Pancreas (tissue), 10 donors: ENCODE results near the gene KLHL5. TPM values are rescaled to one million over a fixed set of nuclear protein-coding genes. Genes with fewer than 3 reads are reported as not detected.

Source experiments
- ATAC-seq, 4 donors: fragments of 200-7000 bp; cut with Tn5 transposase; one replicate each; pipeline versions ENCODE4 v1.8.0 to v1.9.1; 2020; ENCODE audit warnings: mild to moderate bottlenecking in 4 of 4, moderate library complexity in 4 of 4
- DNase-seq, 6 donors: peaks; one replicate each; pipeline ENCODE4 v3.0.0-alpha.2; 2020
- FAIRE-seq: peaks from 2 replicates; lab custom pipeline; 2012; peaks lifted over from hg19 to GRCh38; lab: Jason Lieb, UNC
- H3K27ac ChIP-seq, 4 donors: fragments of 200-600 bp; sonication (generic); 1 replicate in 3 of 4; 2 replicates in 1 of 4; pipeline versions ENCODE4 v1.5.0 to v1.8.0; 2020
- H3K27me3 ChIP-seq, 4 donors: fragments of 200-600 bp; one replicate each; pipeline ENCODE4 v1.8.0; 2021
- H3K36me3 ChIP-seq, 3 donors: fragments of 200-600 bp; sonication (generic) in 1 of 3; one replicate each; pipeline versions ENCODE4 v1.5.0 to v1.8.0; 2020 to 2021
- H3K4me1 ChIP-seq, 3 donors: fragments of 200-600 bp; one replicate each; pipeline ENCODE4 v1.8.0; 2021
- H3K4me3 ChIP-seq, 4 donors: fragments of 200-600 bp; sonication (generic) in 2 of 4; one replicate each; pipeline versions ENCODE4 v1.5.0 to v1.8.0; 2020 to 2021
- H3K9me3 ChIP-seq, 4 donors: fragments of 200-600 bp; one replicate each; pipeline ENCODE4 v1.8.0; 2021
- WGBS, 2 donors: extraction: QIAGEN DNeasy Blood & Tissue Kit; methylation state at CpG; one replicate each; pipeline ENCODE4 v1.1.7; 2013; 5-methylcytosine and 5-hydroxymethylcytosine counted together
- intact Hi-C, 3 donors: fragments of 100-400 bp; cut with DNase I; formaldehyde crosslinking; loops; one replicate each; pipeline versions ENCODE4 v1.11.1 to v1.14.2; 2022
- polyA plus RNA-seq, 2 donors: library from polyadenylated mRNA; stranded (reverse); fragments of 200-250 nt; gene quantifications; one replicate each; pipeline ENCODE4 v1.2.3, GENCODE V29; 2013
- total RNA-seq, 6 donors: library from RNA; stranded (reverse); fragmentation: NEBNext Ultra II Directional in 4 of 6; extraction: Animal tissue kit (Norgen Biotek cat#: 25700) in 4 of 6; gene quantifications; one replicate each; pipeline versions ENCODE4 v1.2.1 to v1.2.4, GENCODE V29; 2021 to 2023
- TF ChIP-seq, protein P1 (sequence below), 4 donors: fragments of 200-600 bp; sonication (generic) in 3 of 4; IDR thresholded peaks; one replicate each; pipeline versions ENCODE4 v1.5.0 to v1.8.0; 2021; ENCODE audit warnings: antibody characterized with exemption in 4 of 4
- donor health status: healthy with polysubstance abuse.
- donor health status: DM: no; HTN: no; CAD: no; lungs with moderate emphysema.
- donor health status: DM: no; HTN: no; CAD: no.
- donor health status: control.
- donor health status: control.
- donor health status: Bipolar disorder and iron deficiency.
- donor health status: DM: yes; HTN: yes; CAD: no.
- donor health status: DM: no; HTN: no; CAD: no.
- donor health status: DM: no; HTN: no; CAD: no.
- donor health status: DM: yes; HTN: yes; CAD: no.

Gene KLHL5
- total and polyA plus RNA-seq, 8 donors, result 5.3 to 34.6 (median 9.3) TPM

DNA sequence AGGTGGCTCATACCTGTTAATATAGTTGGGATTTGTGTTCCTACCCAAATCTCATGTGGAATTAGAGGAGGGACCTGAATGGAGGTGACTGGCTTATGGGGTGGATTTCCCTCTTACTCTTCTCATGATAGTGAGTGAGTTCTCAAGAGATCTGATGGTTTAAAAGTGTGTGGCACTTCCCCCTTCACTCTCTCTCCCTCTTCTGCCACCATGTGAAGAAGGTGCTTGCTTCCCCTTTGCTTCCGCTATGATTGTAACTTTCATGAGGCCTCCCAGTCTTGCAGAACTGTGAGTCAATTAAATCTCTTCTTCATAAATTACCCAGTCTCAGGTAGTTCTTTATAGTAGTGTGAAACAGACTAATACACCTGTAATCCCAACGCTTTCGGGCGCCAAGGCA is 92.0 kb downstream of the KLHL5 start:
- no peaks in the 10 kb centered on the region for H3K27me3 ChIP-seq
- TF ChIP-seq, protein P1, sequence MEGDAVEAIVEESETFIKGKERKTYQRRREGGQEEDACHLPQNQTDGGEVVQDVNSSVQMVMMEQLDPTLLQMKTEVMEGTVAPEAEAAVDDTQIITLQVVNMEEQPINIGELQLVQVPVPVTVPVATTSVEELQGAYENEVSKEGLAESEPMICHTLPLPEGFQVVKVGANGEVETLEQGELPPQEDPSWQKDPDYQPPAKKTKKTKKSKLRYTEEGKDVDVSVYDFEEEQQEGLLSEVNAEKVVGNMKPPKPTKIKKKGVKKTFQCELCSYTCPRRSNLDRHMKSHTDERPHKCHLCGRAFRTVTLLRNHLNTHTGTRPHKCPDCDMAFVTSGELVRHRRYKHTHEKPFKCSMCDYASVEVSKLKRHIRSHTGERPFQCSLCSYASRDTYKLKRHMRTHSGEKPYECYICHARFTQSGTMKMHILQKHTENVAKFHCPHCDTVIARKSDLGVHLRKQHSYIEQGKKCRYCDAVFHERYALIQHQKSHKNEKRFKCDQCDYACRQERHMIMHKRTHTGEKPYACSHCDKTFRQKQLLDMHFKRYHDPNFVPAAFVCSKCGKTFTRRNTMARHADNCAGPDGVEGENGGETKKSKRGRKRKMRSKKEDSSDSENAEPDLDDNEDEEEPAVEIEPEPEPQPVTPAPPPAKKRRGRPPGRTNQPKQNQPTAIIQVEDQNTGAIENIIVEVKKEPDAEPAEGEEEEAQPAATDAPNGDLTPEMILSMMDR (IDR thresholded peaks at IDR 0.05), result no peak
- H3K9me3 ChIP-seq, result no peaks in the 10 kb centered on the region
- no peaks in the 10 kb centered on the region for H3K4me1 ChIP-seq
- no peak for ATAC-seq
- 97% methylated on average over 4 of the region's 4 CpGs for WGBS, 2 donors
- H3K36me3 ChIP-seq, result no peaks in the 10 kb centered on the region
- intact Hi-C loops, result no loop called here
- FAIRE-seq, result no peak
- DNase-seq, result no peak
- no peak overlapping the region for H3K4me3 ChIP-seq
- no peak overlapping the region for H3K27ac ChIP-seq

DNA sequence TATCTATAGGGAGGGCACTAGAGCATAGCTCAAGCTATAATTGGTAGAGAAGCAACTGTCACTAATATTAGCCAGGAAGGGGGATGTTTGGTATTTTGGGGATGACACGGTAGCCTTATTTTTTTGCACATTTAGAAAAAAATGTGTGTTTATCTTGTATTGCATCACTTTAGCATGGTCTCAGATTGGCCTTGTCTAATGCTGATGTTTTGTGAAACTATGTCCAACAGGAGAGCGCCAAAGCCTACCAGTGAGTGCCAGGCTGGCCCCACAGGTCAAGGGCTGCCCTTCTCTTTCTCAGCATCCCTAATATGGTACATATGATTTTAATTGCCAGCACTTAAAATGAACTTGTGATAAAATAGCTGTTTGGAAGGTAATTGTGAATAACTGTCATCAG is 95.5 kb downstream of the KLHL5 start:
- DNase-seq (no peak), FAIRE-seq (no peak), ATAC-seq (no peak)
- TF ChIP-seq, protein P1 (IDR thresholded peaks at IDR 0.05), result no peak
- intact Hi-C loops, result no loop called here
- H3K4me3 ChIP-seq, result no peak overlapping the region
- no peak overlapping the region for H3K27ac ChIP-seq
- H3K36me3 ChIP-seq, result no peaks in the 10 kb centered on the region
- no peaks in the 10 kb centered on the region for H3K9me3 ChIP-seq
- H3K27me3 ChIP-seq, result no peaks in the 10 kb centered on the region
- no peaks in the 10 kb centered on the region for H3K4me1 ChIP-seq
- WGBS, 2 donors, result 90 to 96% methylated on average over 2 of the region's 2 CpGs

DNA sequence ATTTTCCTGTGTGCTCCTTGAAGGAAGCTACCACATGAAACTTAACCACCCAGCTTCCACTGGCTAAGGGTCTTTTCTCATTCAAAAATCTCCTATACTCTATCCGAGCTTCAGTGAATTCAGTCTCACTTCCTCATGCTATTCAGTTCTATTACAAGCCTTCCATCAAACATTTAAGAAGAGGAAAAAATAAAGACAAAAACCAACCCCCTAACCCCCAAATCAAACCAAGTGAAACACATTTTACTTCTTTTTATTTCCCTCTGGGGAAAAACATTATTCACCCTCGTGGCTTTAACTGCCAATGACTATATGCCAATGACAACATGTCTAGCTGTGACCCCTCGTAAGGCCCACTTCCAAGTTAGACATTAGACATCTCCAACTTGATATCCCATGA is 104.1 kb downstream of the KLHL5 start:
- H3K27ac ChIP-seq, result no peak overlapping the region
- no peak for FAIRE-seq
- no peaks in the 10 kb centered on the region for H3K36me3 ChIP-seq
- TF ChIP-seq, protein P1 (IDR thresholded peaks at IDR 0.05), result no peak
- no peak for ATAC-seq
- H3K4me3 ChIP-seq, result no peak overlapping the region
- H3K9me3 ChIP-seq, result no peaks in the 10 kb centered on the region
- DNase-seq, result no peak
- WGBS, 2 donors, result 66 to 67% methylated on average over 3 of the region's 3 CpGs
- no peaks in the 10 kb centered on the region for H3K27me3 ChIP-seq
- intact Hi-C loops, result no loop called here
- no peaks in the 10 kb centered on the region for H3K4me1 ChIP-seq

DNA sequence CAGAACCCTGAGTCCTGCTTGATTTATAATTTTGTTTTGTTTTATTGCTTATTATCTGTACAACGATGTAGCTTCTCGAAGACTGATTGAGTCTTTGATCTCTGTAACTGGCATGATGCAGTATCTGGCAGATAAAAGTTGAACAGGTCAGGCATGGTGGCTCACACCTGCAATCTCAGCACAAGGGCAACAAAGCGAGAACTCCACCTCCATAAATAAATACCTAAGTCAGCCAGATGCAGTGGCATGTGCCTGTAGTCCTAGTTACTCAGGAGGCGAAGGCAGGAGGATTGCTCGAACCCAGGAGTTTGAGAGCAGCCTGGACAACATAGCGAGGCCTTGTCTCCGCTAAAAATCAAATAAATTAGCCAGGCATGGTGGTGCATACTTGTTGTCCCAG is 104.6 kb downstream of the KLHL5 start:
- TF ChIP-seq, protein P1 (IDR thresholded peaks at IDR 0.05), result no peak
- H3K27ac ChIP-seq, result no peak overlapping the region
- H3K9me3 ChIP-seq, result no peaks in the 10 kb centered on the region
- H3K4me3 ChIP-seq, result no peak overlapping the region
- no peaks in the 10 kb centered on the region for H3K4me1 ChIP-seq
- H3K27me3 ChIP-seq, result no peaks in the 10 kb centered on the region
- H3K36me3 ChIP-seq, result no peaks in the 10 kb centered on the region
- no peak for ATAC-seq
- no peak for DNase-seq
- intact Hi-C loops, result no loop called here
- WGBS, 2 donors, result 78 to 81% methylated on average over 7 of the region's 7 CpGs
- FAIRE-seq, result no peak

DNA sequence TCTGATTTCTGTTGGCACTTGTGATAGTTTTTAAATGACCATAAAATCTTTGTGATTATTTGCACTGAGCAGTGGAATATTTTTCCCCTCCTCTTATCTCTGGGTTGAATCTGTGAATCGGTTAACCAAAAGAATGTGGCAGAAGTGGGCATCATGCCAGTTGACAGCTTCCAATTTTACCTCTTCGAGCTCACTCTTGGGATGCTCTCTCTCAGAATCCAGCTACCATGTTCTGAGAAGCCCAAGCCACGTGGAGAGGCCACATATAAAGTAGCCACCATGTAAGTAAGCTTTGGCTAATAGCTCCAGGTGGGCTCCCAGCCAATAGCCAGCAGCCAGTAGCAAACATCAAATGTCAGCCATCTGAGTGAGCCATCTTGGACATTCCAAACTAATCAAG is 107.4 kb downstream of the KLHL5 start:
- no peaks in the 10 kb centered on the region for H3K36me3 ChIP-seq
- TF ChIP-seq, protein P1 (IDR thresholded peaks at IDR 0.05), result no peak
- H3K4me3 ChIP-seq, result no peak overlapping the region
- ATAC-seq (no peak), DNase-seq (no peak), FAIRE-seq (no peak)
- no peaks in the 10 kb centered on the region for H3K9me3 ChIP-seq
- WGBS, 2 donors, result 36 to 49% methylated on average over 3 of the region's 3 CpGs
- H3K4me1 ChIP-seq, result no peaks in the 10 kb centered on the region
- no peak overlapping the region for H3K27ac ChIP-seq
- H3K27me3 ChIP-seq, result no peaks in the 10 kb centered on the region
- intact Hi-C loops, result no loop called here
